ENCODE measurements around the gene C1R.
A peak's percentile ranks its signal among the peaks of the same experiment; 100 is the strongest.

Gene C1R

GRCh38 chr12:7136071-7136470, 43.8 kb upstream of the C1R start:
- DNase-seq (ENCODE audit: low read depth): no peak
- no peak overlapping the region for H3K4me3 ChIP-seq (ENCODE audit: low read depth, low read length)
- TF ChIP-seq MYC (IDR thresholded peaks at IDR 0.05; ENCODE audit: low read depth, low read length) (no peak), MAX (IDR thresholded peaks at IDR 0.05; ENCODE audit: low read depth, low read length) (no peak), CTCF (IDR thresholded peaks at IDR 0.05; ENCODE audit: low read depth, low read length) (no peak), POLR2A (IDR thresholded peaks at IDR 0.05; ENCODE audit: extremely low read depth, insufficient read length) (no peak)

GRCh38 chr12:7134396-7135166, 42.3 kb upstream of the C1R start:
- no peak overlapping the region for H3K4me3 ChIP-seq (ENCODE audit: low read depth, low read length)
- no peak for DNase-seq (ENCODE audit: low read depth)
- no peak for TF ChIP-seq POLR2A (IDR thresholded peaks at IDR 0.05; ENCODE audit: extremely low read depth, insufficient read length)
- TF ChIP-seq MYC (IDR thresholded peaks at IDR 0.05; ENCODE audit: low read depth, low read length): no peak
- TF ChIP-seq MAX (IDR thresholded peaks at IDR 0.05; ENCODE audit: low read depth, low read length): no peak
- TF ChIP-seq CTCF (IDR thresholded peaks at IDR 0.05; ENCODE audit: low read depth, low read length): no peak

- no peak overlapping the region for H3K4me3 ChIP-seq (ENCODE audit: low read depth, low read length)
- DNase-seq (ENCODE audit: low read depth): peak; percentile 60
- TF ChIP-seq MYC (IDR thresholded peaks at IDR 0.05; ENCODE audit: low read depth, low read length) (no peak), POLR2A (IDR thresholded peaks at IDR 0.05; ENCODE audit: extremely low read depth, insufficient read length) (no peak), MAX (IDR thresholded peaks at IDR 0.05; ENCODE audit: low read depth, low read length) (no peak), CTCF (IDR thresholded peaks at IDR 0.05; ENCODE audit: low read depth, low read length) (no peak)
Observed at GRCh38 chr12:7131502-7131866, 39.2 kb upstream of the C1R start.

GRCh38 chr12:7130701-7131501, 38.7 kb upstream of the C1R start:
- H3K4me3 ChIP-seq (ENCODE audit: low read depth, low read length): peak overlapping the region; percentile 32
- TF ChIP-seq CTCF (IDR thresholded peaks at IDR 0.05; ENCODE audit: low read depth, low read length) (no peak), POLR2A (IDR thresholded peaks at IDR 0.05; ENCODE audit: extremely low read depth, insufficient read length) (no peak), MAX (IDR thresholded peaks at IDR 0.05; ENCODE audit: low read depth, low read length) (no peak), MYC (IDR thresholded peaks at IDR 0.05; ENCODE audit: low read depth, low read length) (no peak)
- peak; percentile 49 for DNase-seq (ENCODE audit: low read depth)

GRCh38 chr12:7129872-7130691, 37.8 kb upstream of the C1R start, which contains the start of gene CLSTN3:
Gene CLSTN3, plus strand, starts transcription at chr12:7130371. Its CDS starts 278 bp downstream, at chr12:7130649.
- DNase-seq (ENCODE audit: low read depth): peak; percentile 83
- peak within 1 kb of the TSS; percentile 49 for H3K4me3 ChIP-seq (ENCODE audit: low read depth, low read length)
- TF ChIP-seq POLR2A (IDR thresholded peaks at IDR 0.05; ENCODE audit: extremely low read depth, insufficient read length) (peak; percentile 31), MYC (IDR thresholded peaks at IDR 0.05; ENCODE audit: low read depth, low read length) (no peak), CTCF (IDR thresholded peaks at IDR 0.05; ENCODE audit: low read depth, low read length) (no peak), MAX (IDR thresholded peaks at IDR 0.05; ENCODE audit: low read depth, low read length) (no peak)

All from NB4 (cell line).